Activated CD4-positive, alpha-beta T cell treated with anti-CD3 and anti-CD28 coated beads, Interleukin-2, Interleukin-4, amounts not matched to agents 100 ng/mL and 50 ng/mL, durations not matched to agents 16 hours and 8 hours (primary cell): Measurements from ENCODE around the gene OTX1.
"Not testable (repeated sequence)": the region's sequence is repeated elsewhere in the genome, so short reads cannot be mapped to it uniquely, and the experiment has no call there.

Source experiments
- DNase-seq: peaks from one replicate; pipeline ENCODE4 v3.0.0-alpha.2; 2020; ENCODE audit warnings: low spot score

Gene OTX1

GRCh38 chr2:63050334-63051041 lies at the start of gene OTX1:
Gene OTX1 (plus strand): TSS chr2:63050830. CDS start chr2:63052991, 2,161 bp downstream.
- DNase-seq = peak; percentile 74

GRCh38 chr2:63001576-63001975 lies 49.1 kb upstream of the OTX1 start:
- DNase-seq = no peak

GRCh38 chr2:63003351-63003750 lies 47.3 kb upstream of the OTX1 start:
- DNase-seq = no peak

- no peak for DNase-seq
Measured at GRCh38 chr2:63007813-63008458, 42.7 kb upstream of the OTX1 start.

- DNase-seq = no peak
Measured at GRCh38 chr2:63008838-63009237, 41.8 kb upstream of the OTX1 start.

GRCh38 chr2:63009490-63009889 lies 41.1 kb upstream of the OTX1 start:
- DNase-seq = no peak

- no peak for DNase-seq
Measured at GRCh38 chr2:63012541-63012940, 38.1 kb upstream of the OTX1 start.

GRCh38 chr2:63013438-63013837 lies 37.2 kb upstream of the OTX1 start:
- no peak for DNase-seq

GRCh38 chr2:63015389-63015788 lies 35.2 kb upstream of the OTX1 start:
- no peak for DNase-seq

GRCh38 chr2:63018439-63018838 lies 32.2 kb upstream of the OTX1 start:
- no peak for DNase-seq

GRCh38 chr2:63019686-63020085 lies 30.9 kb upstream of the OTX1 start:
- not testable (repeated sequence) for DNase-seq

GRCh38 chr2:63023444-63023843 lies 27.2 kb upstream of the OTX1 start:
- peak; percentile 21 for DNase-seq

GRCh38 chr2:63027220-63027619 lies 23.4 kb upstream of the OTX1 start:
- no peak for DNase-seq

- DNase-seq = no peak
Measured at GRCh38 chr2:63029058-63029457, 21.6 kb upstream of the OTX1 start.

GRCh38 chr2:63034526-63034925 lies 16.1 kb upstream of the OTX1 start:
- DNase-seq = no peak

- DNase-seq = no peak
Measured at GRCh38 chr2:63035169-63035568, 15.5 kb upstream of the OTX1 start.

GRCh38 chr2:63035660-63036059 lies 15.0 kb upstream of the OTX1 start:
- DNase-seq = no peak

GRCh38 chr2:63038034-63038433 lies 12.6 kb upstream of the OTX1 start:
- no peak for DNase-seq

GRCh38 chr2:63040586-63040985 lies 10.0 kb upstream of the OTX1 start:
- no peak for DNase-seq

GRCh38 chr2:63041592-63041991 lies 9.0 kb upstream of the OTX1 start:
- DNase-seq = no peak

- DNase-seq = no peak
Measured at GRCh38 chr2:63044362-63045327, 6.0 kb upstream of the OTX1 start.

GRCh38 chr2:63046552-63046951 lies 4.1 kb upstream of the OTX1 start:
- DNase-seq = no peak

- no peak for DNase-seq
Measured at GRCh38 chr2:63046961-63047320, 3.7 kb upstream of the OTX1 start.
